PC-9 (cell line): ENCODE results near the gene ERG. TPM values are rescaled to one million over a fixed set of nuclear protein-coding genes. Genes with fewer than 3 reads are reported as not detected.

Experiments used
- BruUV-seq: library from RNA; stranded (reverse); fragments of 400-500 nt; replicated peaks from 2 replicates; lab custom pipeline; 2021; lab: Mats Ljungman, UMichigan
- CTCF ChIA-PET: fragments of 300-600 bp; sonication (Branson Sonifier 250); formaldehyde crosslinking; loops from one replicate; lab custom pipeline; 2022; ENCODE audit warnings: antibody characterized with exemption; lab: Charles Lee
- POLR2A ChIA-PET: fragments of 300-600 bp; sonication (Branson Sonifier 250); formaldehyde crosslinking; loops from one replicate; lab custom pipeline; 2022; ENCODE audit warnings: antibody characterized with exemption; ENCODE audit not compliant: unreplicated experiment; lab: Charles Lee
- DNase-seq, 2 experiments: peaks; one replicate each; pipeline versions ENCODE4 v3.0.0 to v3.0.0-alpha.2; 2015 to 2022; ENCODE audit warnings: mixed read lengths in 1 of 2
- H2AFZ ChIP-seq: fragments of 200-600 bp; sonication (generic); 2 replicates; pipeline ENCODE4 v1.8.1; 2017; ENCODE audit warnings: antibody characterized with exemption
- H3F3A ChIP-seq: fragments of 200-600 bp; sonication (generic); 2 replicates; pipeline ENCODE4 v1.8.1; 2017; ENCODE audit warnings: antibody characterized with exemption, mild to moderate bottlenecking, low read depth; ENCODE audit not compliant: insufficient read depth
- H3K27ac ChIP-seq: fragments of 200-600 bp; sonication (generic); 2 replicates; pipeline ENCODE4 v1.6.1; 2016; ENCODE audit warnings: mixed run types
- H3K27me3 ChIP-seq: fragments of 200-600 bp; sonication (generic); 2 replicates; pipeline ENCODE4 v1.6.1; 2016; ENCODE audit warnings: low read depth, mixed run types; ENCODE audit not compliant: insufficient read depth
- H3K36me3 ChIP-seq: fragments of 200-600 bp; sonication (generic); 2 replicates; pipeline ENCODE4 v1.6.1; 2016; ENCODE audit warnings: low read depth, mixed run types
- H3K4me1 ChIP-seq: fragments of 200-600 bp; sonication (generic); replicated peaks from 2 replicates; pipeline ENCODE4 v1.6.1; 2016; ENCODE audit warnings: mixed run types; ENCODE audit not compliant: insufficient read depth
- H3K4me2 ChIP-seq: fragments of 200-600 bp; sonication (generic); 2 replicates; pipeline ENCODE4 v1.6.1; 2017; ENCODE audit warnings: mixed run types
- H3K4me3 ChIP-seq: fragments of 200-600 bp; sonication (generic); 2 replicates; pipeline ENCODE4 v1.6.1; 2016; ENCODE audit warnings: mixed run types
- H3K79me2 ChIP-seq: fragments of 200-600 bp; sonication (generic); 2 replicates; pipeline ENCODE4 v1.6.1; 2017; ENCODE audit warnings: low read depth, mixed run types
- H3K9me2 ChIP-seq: fragments of 200-600 bp; sonication (generic); 2 replicates; pipeline ENCODE4 v1.8.1; 2017; ENCODE audit warnings: mild to moderate bottlenecking; ENCODE audit not compliant: insufficient read depth
- H3K9me3 ChIP-seq: fragments of 200-600 bp; sonication (generic); 2 replicates; pipeline ENCODE4 v1.8.1; 2016; ENCODE audit warnings: low read depth; ENCODE audit not compliant: insufficient read depth
- H4K20me1 ChIP-seq: fragments of 200-600 bp; sonication (generic); 2 replicates; pipeline ENCODE4 v1.8.1; 2017; ENCODE audit not compliant: insufficient read depth
- CTCF ChIP-seq: fragments of 200-600 bp; sonication (generic); conservative IDR thresholded peaks from 2 replicates; pipeline ENCODE4 v1.6.1; 2017; ENCODE audit warnings: mixed run types, antibody characterized with exemption, mild to moderate bottlenecking, moderate library complexity
- EZH2 ChIP-seq: fragments of 200-600 bp; sonication (generic); IDR thresholded peaks from 2 replicates; pipeline ENCODE4 v1.8.0; 2017; ENCODE audit warnings: antibody characterized with exemption, low read depth
- intact Hi-C: fragments of 100-400 bp; cut with micrococcal nuclease; formaldehyde crosslinking; loops from one replicate; pipeline ENCODE4 v1.10.0; 2022; ENCODE audit not compliant: unreplicated experiment
- total RNA-seq: library from RNA; stranded (reverse); gene quantifications from 2 replicates; pipeline ENCODE4 v1.2.3, GENCODE V29; 2021

ERG gene
- total RNA-seq, 1 experiment from 2014 or later = not detected

GRCh38 chr21:38455403-38455802 lies 42.9 kb downstream of the ERG start:
- BruUV-seq = no TSS peak
- H3K4me3 ChIP-seq = no peak overlapping the region
- ChIA-PET POLR2A (no interaction called here), CTCF (no interaction called here)
- intact Hi-C loops = no loop called here
- TF ChIP-seq CTCF = no peak
- H4K20me1 ChIP-seq = no peaks in the 10 kb centered on the region
- H3K79me2 ChIP-seq = no peaks in the 10 kb centered on the region
- H3K9me2 ChIP-seq = no peaks in the 10 kb centered on the region
- H3K4me1 ChIP-seq = no peaks in the 10 kb centered on the region
- no peak overlapping the region for H3K27ac ChIP-seq
- no peak overlapping the region for H2AFZ ChIP-seq
- no peaks in the 10 kb centered on the region for H3K9me3 ChIP-seq
- no peaks in the 10 kb centered on the region for H3K36me3 ChIP-seq
- DNase-seq = no peak
- H3K27me3 ChIP-seq = peaks cover 17% of the 10 kb centered on the region
- no peak overlapping the region for H3K4me2 ChIP-seq
- H3F3A ChIP-seq = no peaks in the 10 kb centered on the region

GRCh38 chr21:38454702-38455101 lies 43.6 kb downstream of the ERG start:
- no TSS peak for BruUV-seq
- H2AFZ ChIP-seq = no peak overlapping the region
- POLR2A ChIA-PET = no interaction called here

GRCh38 chr21:38454161-38454560 lies 44.1 kb downstream of the ERG start:
- Histone ChIP-seq H3K27ac (no peak overlapping the region), H3K4me2 (no peak overlapping the region), H3K4me3 (no peak overlapping the region), H3K79me2 (no peaks in the 10 kb centered on the region), H3K27me3 (peaks cover 12% of the 10 kb centered on the region; the same call in 1 of the 2 replicates), H4K20me1 (no peaks in the 10 kb centered on the region), H3K36me3 (no peaks in the 10 kb centered on the region), H2AFZ (no peak overlapping the region), H3K9me2 (no peaks in the 10 kb centered on the region), H3K4me1 (no peaks in the 10 kb centered on the region), H3K9me3 (no peaks in the 10 kb centered on the region), H3F3A (no peaks in the 10 kb centered on the region)
- intact Hi-C loops = no loop called here
- CTCF ChIA-PET = no interaction called here
- no TSS peak for BruUV-seq
- POLR2A ChIA-PET = no interaction called here
- TF ChIP-seq CTCF = no peak
- no peak for TF ChIP-seq EZH2
- DNase-seq = no peak

More at GRCh38 chr21:38454702-38455101, 43.6 kb downstream of the ERG start:
- intact Hi-C loops = no loop called here
- H3K4me2 ChIP-seq = no peak overlapping the region
- H3K36me3 ChIP-seq = no peaks in the 10 kb centered on the region
- H3K9me3 ChIP-seq = no peaks in the 10 kb centered on the region
- no peak for DNase-seq
- TF ChIP-seq CTCF (no peak), EZH2 (no peak)
- H3K9me2 ChIP-seq = no peaks in the 10 kb centered on the region
- CTCF ChIA-PET = no interaction called here
- H3K4me3 ChIP-seq = no peak overlapping the region
- no peak overlapping the region for H3K27ac ChIP-seq
- H3F3A ChIP-seq = no peaks in the 10 kb centered on the region
- H3K27me3 ChIP-seq = peaks cover 13% of the 10 kb centered on the region
- H4K20me1 ChIP-seq = no peaks in the 10 kb centered on the region
- H3K79me2 ChIP-seq = no peaks in the 10 kb centered on the region
- no peaks in the 10 kb centered on the region for H3K4me1 ChIP-seq
